ENCODE data around the gene SLIT3. TPM values are rescaled to one million over a fixed set of nuclear protein-coding genes. Genes with fewer than 3 reads are reported as not detected.
A peak's percentile ranks its signal among the peaks of the same experiment; 100 is the strongest.

SLIT3 gene
- polyA plus RNA-seq, 1 of the 3 experiments (the other 2 are of a cell fraction) = 119 TPM

DNA sequence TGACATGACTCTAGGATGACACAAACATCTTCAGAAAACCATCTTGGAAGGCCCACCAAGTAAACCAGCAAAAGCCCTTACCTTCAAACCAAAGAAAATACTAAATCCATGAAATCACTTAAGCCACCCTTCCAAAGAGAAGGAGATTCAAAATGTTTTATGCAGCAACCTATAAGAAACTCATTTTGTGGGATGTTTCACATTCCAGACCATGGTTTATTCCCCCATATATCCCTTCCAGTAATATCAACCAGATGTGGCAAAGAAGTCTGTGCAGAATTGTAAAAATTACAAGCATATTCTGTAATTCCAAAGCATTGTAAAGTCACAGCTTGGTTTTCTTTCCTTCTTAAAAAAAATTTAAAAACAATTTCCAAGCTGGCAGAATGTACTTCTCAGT lies 117.4 kb downstream of the SLIT3 start (continued):
- TF ChIP-seq, protein P1, sequence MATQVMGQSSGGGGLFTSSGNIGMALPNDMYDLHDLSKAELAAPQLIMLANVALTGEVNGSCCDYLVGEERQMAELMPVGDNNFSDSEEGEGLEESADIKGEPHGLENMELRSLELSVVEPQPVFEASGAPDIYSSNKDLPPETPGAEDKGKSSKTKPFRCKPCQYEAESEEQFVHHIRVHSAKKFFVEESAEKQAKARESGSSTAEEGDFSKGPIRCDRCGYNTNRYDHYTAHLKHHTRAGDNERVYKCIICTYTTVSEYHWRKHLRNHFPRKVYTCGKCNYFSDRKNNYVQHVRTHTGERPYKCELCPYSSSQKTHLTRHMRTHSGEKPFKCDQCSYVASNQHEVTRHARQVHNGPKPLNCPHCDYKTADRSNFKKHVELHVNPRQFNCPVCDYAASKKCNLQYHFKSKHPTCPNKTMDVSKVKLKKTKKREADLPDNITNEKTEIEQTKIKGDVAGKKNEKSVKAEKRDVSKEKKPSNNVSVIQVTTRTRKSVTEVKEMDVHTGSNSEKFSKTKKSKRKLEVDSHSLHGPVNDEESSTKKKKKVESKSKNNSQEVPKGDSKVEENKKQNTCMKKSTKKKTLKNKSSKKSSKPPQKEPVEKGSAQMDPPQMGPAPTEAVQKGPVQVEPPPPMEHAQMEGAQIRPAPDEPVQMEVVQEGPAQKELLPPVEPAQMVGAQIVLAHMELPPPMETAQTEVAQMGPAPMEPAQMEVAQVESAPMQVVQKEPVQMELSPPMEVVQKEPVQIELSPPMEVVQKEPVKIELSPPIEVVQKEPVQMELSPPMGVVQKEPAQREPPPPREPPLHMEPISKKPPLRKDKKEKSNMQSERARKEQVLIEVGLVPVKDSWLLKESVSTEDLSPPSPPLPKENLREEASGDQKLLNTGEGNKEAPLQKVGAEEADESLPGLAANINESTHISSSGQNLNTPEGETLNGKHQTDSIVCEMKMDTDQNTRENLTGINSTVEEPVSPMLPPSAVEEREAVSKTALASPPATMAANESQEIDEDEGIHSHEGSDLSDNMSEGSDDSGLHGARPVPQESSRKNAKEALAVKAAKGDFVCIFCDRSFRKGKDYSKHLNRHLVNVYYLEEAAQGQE (IDR thresholded peaks at IDR 0.05; ENCODE audit: low read depth, low read length) = no peak
- no peak for TF ChIP-seq USF2 (IDR thresholded peaks at IDR 0.05; ENCODE audit: borderline replicate concordance, low read depth, low read length)
- TF ChIP-seq, protein P2, sequence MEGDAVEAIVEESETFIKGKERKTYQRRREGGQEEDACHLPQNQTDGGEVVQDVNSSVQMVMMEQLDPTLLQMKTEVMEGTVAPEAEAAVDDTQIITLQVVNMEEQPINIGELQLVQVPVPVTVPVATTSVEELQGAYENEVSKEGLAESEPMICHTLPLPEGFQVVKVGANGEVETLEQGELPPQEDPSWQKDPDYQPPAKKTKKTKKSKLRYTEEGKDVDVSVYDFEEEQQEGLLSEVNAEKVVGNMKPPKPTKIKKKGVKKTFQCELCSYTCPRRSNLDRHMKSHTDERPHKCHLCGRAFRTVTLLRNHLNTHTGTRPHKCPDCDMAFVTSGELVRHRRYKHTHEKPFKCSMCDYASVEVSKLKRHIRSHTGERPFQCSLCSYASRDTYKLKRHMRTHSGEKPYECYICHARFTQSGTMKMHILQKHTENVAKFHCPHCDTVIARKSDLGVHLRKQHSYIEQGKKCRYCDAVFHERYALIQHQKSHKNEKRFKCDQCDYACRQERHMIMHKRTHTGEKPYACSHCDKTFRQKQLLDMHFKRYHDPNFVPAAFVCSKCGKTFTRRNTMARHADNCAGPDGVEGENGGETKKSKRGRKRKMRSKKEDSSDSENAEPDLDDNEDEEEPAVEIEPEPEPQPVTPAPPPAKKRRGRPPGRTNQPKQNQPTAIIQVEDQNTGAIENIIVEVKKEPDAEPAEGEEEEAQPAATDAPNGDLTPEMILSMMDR (IDR thresholded peaks at IDR 0.05) = no peak

- no peaks in the 10 kb centered on the region for H3K9me2 ChIP-seq
- no peak overlapping the region for H2AFZ ChIP-seq (ENCODE audit: low read depth)
- peaks cover 4 to 29% of the 10 kb centered on the region in 2 experiments; a peak in 3 of 4 replicates for H3K4me1 ChIP-seq (ENCODE audit: control insufficient read depth in 1 of 2, insufficient read depth in 2 of 2, low read depth in 1 of 2, low read length in 1 of 2)
- TF ChIP-seq FOSL2 (IDR thresholded peaks at IDR 0.05; ENCODE audit: borderline replicate concordance, low read depth) (no peak), USF2 (IDR thresholded peaks at IDR 0.05; ENCODE audit: borderline replicate concordance, low read depth, low read length) (no peak), FOXM1 (IDR thresholded peaks at IDR 0.05; ENCODE audit: low read depth) (no peak), GABPA (IDR thresholded peaks at IDR 0.05; ENCODE audit: low read depth) (no peak), TCF12 (IDR thresholded peaks at IDR 0.05) (no peak), CHD2 (IDR thresholded peaks at IDR 0.05; ENCODE audit: low read length, partially characterized antibody) (no peak), SMC3 (IDR thresholded peaks at IDR 0.05; ENCODE audit: low read depth, low read length) (no peak), MEF2A (IDR thresholded peaks at IDR 0.05; ENCODE audit: borderline replicate concordance, low read depth) (no peak), EP300 (IDR thresholded peaks at IDR 0.05; ENCODE audit: borderline replicate concordance in 1 of 2, low read depth in 1 of 2, low read length in 1 of 2) (no peak), RFX5 (IDR thresholded peaks at IDR 0.05; ENCODE audit: low read length) (no peak), GATA2 (CRISPR knock-in tag; IDR thresholded peaks at IDR 0.05) (no peak)
- TF ChIP-seq, protein P3, sequence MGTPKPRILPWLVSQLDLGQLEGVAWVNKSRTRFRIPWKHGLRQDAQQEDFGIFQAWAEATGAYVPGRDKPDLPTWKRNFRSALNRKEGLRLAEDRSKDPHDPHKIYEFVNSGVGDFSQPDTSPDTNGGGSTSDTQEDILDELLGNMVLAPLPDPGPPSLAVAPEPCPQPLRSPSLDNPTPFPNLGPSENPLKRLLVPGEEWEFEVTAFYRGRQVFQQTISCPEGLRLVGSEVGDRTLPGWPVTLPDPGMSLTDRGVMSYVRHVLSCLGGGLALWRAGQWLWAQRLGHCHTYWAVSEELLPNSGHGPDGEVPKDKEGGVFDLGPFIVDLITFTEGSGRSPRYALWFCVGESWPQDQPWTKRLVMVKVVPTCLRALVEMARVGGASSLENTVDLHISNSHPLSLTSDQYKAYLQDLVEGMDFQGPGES (IDR thresholded peaks at IDR 0.05; ENCODE audit: low read depth, low read length) = no peak
- TF ChIP-seq, protein P4, sequence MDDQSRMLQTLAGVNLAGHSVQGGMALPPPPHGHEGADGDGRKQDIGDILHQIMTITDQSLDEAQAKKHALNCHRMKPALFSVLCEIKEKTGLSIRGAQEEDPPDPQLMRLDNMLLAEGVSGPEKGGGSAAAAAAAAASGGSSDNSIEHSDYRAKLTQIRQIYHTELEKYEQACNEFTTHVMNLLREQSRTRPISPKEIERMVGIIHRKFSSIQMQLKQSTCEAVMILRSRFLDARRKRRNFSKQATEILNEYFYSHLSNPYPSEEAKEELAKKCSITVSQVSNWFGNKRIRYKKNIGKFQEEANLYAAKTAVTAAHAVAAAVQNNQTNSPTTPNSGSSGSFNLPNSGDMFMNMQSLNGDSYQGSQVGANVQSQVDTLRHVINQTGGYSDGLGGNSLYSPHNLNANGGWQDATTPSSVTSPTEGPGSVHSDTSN (IDR thresholded peaks at IDR 0.05) = no peak
- H3F3A ChIP-seq (replicated peaks; ENCODE audit: insufficient read depth) = peaks cover 12% of the 10 kb centered on the region
- H4K20me1 ChIP-seq (ENCODE audit: insufficient read depth) = no peaks in the 10 kb centered on the region
- no peak overlapping the region for H3K4me3 ChIP-seq (ENCODE audit: low read depth in 2 of 2, low read length in 1 of 2)
- no peaks in the 10 kb centered on the region for H3K27me3 ChIP-seq (ENCODE audit: insufficient read depth)
- DNase-seq = no peak
- 93% methylated on average over 4 of the region's 4 CpGs for WGBS (ENCODE audit: low lambda C conversion rate)
- H3K9me3 ChIP-seq = no peaks in the 10 kb centered on the region
- peaks cover 14% of the 10 kb centered on the region for H3K79me2 ChIP-seq (ENCODE audit: insufficient read depth)
- H3K27ac ChIP-seq (ENCODE audit: low read depth in 2 of 2, low read length in 1 of 2) = peak overlapping the region; percentile 70 to 87; a peak in 3 of 4 replicates
- no peak overlapping the region for H3K4me2 ChIP-seq
- no peak overlapping the region for H3K9ac ChIP-seq
- CTCF ChIA-PET = interaction anchor here (1.7 kb wide), 1 partner anchor 8 kb away, joined by 3 read pairs; no protein-coding TSS in a partner anchor
- POLR2A ChIA-PET = no interaction called here
- no peaks in the 10 kb centered on the region for H3K36me3 ChIP-seq (replicated peaks in 1 of 2; ENCODE audit: control insufficient read depth in 1 of 2, insufficient read depth in 2 of 2, low read length in 1 of 2)
Observed at GRCh38 chr5:169182797-169183196, 118.1 kb downstream of the SLIT3 start.

All from SK-N-SH (cell line).